MM.1S (cell line): ENCODE results near the gene RAPGEF2.

Source experiments
- EZH2 ChIP-seq: fragments of 300-600 bp; sonication (generic); optimal IDR thresholded peaks from 2 replicates; pipeline ENCODE3; 2017; ENCODE audit warnings: low read depth, mild to moderate bottlenecking, antibody characterized with exemption, low read length, mixed read lengths
- EZH2phosphoT487 ChIP-seq: fragments of 300-600 bp; sonication (generic); IDR thresholded peaks from 2 replicates; pipeline ENCODE4 v1.6.1; 2018; ENCODE audit warnings: antibody characterized with exemption, low read length
- TF ChIP-seq, protein P1 (sequence below): fragments of 300-600 bp; sonication (generic); IDR thresholded peaks from 2 replicates; pipeline ENCODE4 v1.5.1; 2016; ENCODE audit warnings: antibody characterized with exemption, low read length, mixed read lengths

DNA sequence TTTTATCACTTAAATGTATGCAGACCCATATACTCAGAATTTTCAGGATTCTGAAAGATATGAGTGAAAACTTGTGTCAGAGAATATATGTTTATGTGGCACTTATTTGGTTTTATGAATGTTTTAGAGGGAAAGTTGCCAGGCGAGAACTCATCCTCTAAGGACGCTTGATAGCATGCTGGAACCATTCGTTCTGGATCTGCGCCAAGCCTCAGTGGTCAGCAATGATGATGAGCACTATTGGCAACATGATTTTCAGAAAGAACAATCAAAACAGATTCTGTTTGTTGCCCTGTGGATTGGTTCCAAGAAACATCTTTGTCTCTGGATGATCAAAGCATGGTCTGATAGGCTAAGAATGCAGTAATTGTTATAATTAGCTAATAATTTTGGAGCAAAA lies 32.1 kb upstream of the RAPGEF2 start:
- TF ChIP-seq, protein P1, sequence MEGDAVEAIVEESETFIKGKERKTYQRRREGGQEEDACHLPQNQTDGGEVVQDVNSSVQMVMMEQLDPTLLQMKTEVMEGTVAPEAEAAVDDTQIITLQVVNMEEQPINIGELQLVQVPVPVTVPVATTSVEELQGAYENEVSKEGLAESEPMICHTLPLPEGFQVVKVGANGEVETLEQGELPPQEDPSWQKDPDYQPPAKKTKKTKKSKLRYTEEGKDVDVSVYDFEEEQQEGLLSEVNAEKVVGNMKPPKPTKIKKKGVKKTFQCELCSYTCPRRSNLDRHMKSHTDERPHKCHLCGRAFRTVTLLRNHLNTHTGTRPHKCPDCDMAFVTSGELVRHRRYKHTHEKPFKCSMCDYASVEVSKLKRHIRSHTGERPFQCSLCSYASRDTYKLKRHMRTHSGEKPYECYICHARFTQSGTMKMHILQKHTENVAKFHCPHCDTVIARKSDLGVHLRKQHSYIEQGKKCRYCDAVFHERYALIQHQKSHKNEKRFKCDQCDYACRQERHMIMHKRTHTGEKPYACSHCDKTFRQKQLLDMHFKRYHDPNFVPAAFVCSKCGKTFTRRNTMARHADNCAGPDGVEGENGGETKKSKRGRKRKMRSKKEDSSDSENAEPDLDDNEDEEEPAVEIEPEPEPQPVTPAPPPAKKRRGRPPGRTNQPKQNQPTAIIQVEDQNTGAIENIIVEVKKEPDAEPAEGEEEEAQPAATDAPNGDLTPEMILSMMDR, result no peak
- TF ChIP-seq EZH2, result no peak
- TF ChIP-seq EZH2phosphoT487, result no peak
